H1 (cell line): ENCODE data around the gene AKAP12.

Experiments
- EZH2 ChIP-seq: fragments of 200-600 bp; sonication (generic); IDR thresholded peaks from 2 replicates; pipeline ENCODE4 v1.7.1; 2012; ENCODE audit warnings: low read depth, mild to moderate bottlenecking, moderate library complexity, low read length, inconsistent platforms; ENCODE audit not compliant: severe bottlenecking
- MAFK ChIP-seq: IDR thresholded peaks from 2 replicates; pipeline ENCODE4 v1.6.1; 2012; ENCODE audit warnings: low read depth, mild to moderate bottlenecking, improper control_type of control experiment, low read length
- POLR2AphosphoS5 ChIP-seq: IDR thresholded peaks from 2 replicates; pipeline ENCODE4 v1.6.1; 2011; ENCODE audit warnings: low read depth, low read length
- TF ChIP-seq, protein P1 (sequence below): IDR thresholded peaks from 2 replicates; pipeline ENCODE4 v1.6.1; 2012; ENCODE audit warnings: inconsistent platforms
- TF ChIP-seq, protein P2 (sequence below), 3 experiments: IDR thresholded peaks; 1 replicate in 2 of 3; 2 replicates in 1 of 3; pipeline versions ENCODE4 v1.5.1 to v1.6.1; 2011; ENCODE audit warnings: low read length in 3 of 3, mild to moderate bottlenecking in 3 of 3, inconsistent platforms in 2 of 3, low read depth in 1 of 3, moderate library complexity in 1 of 3; ENCODE audit not compliant: insufficient read depth in 1 of 3; ENCODE audit errors: control extremely low read depth in 1 of 3
- TF ChIP-seq, protein P3 (sequence below): IDR thresholded peaks from 2 replicates; pipeline ENCODE4 v1.6.1; 2012; ENCODE audit warnings: low read length, inconsistent platforms

DNA sequence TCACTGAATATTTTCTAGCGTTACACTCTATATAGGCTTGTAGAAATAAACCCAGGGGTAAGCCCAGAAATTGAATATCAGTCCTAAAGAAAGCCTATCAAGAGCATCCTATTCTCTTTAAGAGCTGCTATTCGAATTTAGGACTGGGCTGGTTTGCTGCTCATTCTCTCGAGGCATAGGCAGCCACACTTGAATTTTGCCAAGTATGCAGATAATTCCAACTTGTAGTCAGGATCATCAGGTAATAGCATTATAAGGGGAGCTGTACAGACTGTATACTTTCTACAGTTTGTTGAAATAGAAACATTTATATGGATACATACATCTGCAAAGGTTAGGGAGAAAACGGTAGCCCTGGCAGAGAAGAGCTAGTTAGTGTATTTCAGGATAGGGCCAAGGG, 153.6 kb downstream of the AKAP12 start:
- TF ChIP-seq POLR2AphosphoS5 (no peak), EZH2 (no peak), MAFK (no peak)
- TF ChIP-seq, protein P1, sequence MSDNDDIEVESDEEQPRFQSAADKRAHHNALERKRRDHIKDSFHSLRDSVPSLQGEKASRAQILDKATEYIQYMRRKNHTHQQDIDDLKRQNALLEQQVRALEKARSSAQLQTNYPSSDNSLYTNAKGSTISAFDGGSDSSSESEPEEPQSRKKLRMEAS = no peak
- TF ChIP-seq, protein P2, sequence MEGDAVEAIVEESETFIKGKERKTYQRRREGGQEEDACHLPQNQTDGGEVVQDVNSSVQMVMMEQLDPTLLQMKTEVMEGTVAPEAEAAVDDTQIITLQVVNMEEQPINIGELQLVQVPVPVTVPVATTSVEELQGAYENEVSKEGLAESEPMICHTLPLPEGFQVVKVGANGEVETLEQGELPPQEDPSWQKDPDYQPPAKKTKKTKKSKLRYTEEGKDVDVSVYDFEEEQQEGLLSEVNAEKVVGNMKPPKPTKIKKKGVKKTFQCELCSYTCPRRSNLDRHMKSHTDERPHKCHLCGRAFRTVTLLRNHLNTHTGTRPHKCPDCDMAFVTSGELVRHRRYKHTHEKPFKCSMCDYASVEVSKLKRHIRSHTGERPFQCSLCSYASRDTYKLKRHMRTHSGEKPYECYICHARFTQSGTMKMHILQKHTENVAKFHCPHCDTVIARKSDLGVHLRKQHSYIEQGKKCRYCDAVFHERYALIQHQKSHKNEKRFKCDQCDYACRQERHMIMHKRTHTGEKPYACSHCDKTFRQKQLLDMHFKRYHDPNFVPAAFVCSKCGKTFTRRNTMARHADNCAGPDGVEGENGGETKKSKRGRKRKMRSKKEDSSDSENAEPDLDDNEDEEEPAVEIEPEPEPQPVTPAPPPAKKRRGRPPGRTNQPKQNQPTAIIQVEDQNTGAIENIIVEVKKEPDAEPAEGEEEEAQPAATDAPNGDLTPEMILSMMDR (IDR thresholded peaks at IDR 0.05; ENCODE audit: control extremely low read depth in 1 of 3, insufficient read depth in 1 of 3, low read depth in 1 of 3, low read length in 3 of 3) = no peak
- TF ChIP-seq, protein P3, sequence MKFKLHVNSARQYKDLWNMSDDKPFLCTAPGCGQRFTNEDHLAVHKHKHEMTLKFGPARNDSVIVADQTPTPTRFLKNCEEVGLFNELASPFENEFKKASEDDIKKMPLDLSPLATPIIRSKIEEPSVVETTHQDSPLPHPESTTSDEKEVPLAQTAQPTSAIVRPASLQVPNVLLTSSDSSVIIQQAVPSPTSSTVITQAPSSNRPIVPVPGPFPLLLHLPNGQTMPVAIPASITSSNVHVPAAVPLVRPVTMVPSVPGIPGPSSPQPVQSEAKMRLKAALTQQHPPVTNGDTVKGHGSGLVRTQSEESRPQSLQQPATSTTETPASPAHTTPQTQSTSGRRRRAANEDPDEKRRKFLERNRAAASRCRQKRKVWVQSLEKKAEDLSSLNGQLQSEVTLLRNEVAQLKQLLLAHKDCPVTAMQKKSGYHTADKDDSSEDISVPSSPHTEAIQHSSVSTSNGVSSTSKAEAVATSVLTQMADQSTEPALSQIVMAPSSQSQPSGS = no peak
